HG03439 (cell line): Measurements from ENCODE around the gene FBXL13.

Experiments
- ATAC-seq: cut with Tn5 transposase; IDR thresholded peaks from one replicate; pipeline ENCODE4 v1.9.1; 2021; ENCODE audit warnings: mild to moderate bottlenecking, moderate library complexity; ENCODE audit not compliant: unreplicated experiment

FBXL13 gene

DNA sequence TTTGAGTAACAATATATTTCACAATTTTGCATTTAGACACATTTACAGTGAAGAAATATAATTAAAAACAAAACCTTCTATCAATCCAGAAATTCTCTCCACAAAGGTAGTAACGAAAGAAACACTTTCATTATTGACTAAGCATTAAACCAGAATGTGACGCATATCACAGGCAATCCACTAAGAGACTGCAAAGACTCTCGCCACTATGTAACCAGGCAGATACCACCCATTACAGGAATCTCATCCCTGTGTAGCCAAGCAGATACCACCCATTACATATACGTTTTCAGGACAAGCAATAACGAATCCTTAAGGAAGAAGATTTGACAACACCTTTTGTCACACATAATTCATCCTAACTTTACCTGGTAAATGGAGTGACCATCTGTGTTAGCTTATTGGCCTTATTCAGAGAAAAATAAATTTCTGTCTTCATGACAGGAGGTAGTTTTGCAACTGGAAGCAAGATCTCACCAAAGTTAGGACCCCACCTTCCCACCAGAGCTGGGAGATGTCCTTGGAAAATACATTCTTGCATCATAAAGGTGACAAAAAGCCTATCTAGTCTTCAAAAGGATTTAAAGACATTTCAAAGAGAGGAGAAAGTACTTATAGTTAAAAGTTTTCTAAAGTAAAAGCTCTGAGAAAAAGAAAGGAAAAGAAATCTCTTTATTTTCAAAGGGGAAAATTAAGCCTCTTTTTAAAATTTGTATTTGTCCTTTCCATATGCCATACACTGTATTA lies 131.0 kb downstream of the FBXL13 start:
- ATAC-seq: no peak

DNA sequence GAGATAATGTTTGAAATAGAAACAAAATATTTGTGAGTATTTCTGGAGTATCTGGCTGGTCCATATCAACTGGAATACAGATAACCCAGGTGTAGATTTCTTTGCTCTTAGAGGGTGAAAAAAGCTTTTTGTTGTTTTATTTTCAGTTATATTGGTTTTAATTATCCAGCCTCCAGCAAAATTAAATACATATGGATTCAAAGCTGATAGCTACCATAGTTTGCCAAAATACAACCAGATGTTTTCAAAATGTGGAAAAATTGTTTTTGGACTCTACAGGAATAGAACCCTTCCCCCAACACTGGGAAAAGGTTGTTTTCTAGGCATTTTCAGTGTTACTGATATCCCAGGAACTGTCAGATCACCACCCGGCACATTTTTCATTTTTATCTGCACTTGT lies 131.7 kb downstream of the FBXL13 start:
- ATAC-seq: no peak

- no peak for ATAC-seq
Observed at GRCh38 chr7:102942181-102942866, 132.3 kb downstream of the FBXL13 start.

DNA sequence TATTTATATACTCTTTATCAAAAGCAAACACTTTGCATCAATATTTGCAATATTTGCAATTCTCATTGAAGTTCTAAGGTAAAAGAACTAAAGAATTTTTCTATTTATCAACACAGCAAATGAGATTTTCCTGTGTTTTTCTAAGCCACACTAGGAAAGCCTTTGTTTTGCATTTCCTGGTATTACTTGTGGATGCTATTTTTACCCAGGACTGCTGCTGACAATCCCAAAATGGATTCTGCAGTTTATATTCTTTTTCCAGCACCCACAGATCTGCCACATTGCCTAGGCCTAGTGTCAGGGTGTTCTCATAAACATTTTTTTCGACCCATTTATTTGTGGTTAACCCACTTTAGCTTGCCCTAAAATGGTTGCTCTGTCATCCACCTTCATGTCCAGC lies 135.9 kb downstream of the FBXL13 start:
- ATAC-seq: no peak

GRCh38 chr7:102935450-102936115 lies 139.0 kb downstream of the FBXL13 start:
- ATAC-seq: no peak

GRCh38 chr7:102934701-102935100 lies 139.9 kb downstream of the FBXL13 start:
- no peak for ATAC-seq

DNA sequence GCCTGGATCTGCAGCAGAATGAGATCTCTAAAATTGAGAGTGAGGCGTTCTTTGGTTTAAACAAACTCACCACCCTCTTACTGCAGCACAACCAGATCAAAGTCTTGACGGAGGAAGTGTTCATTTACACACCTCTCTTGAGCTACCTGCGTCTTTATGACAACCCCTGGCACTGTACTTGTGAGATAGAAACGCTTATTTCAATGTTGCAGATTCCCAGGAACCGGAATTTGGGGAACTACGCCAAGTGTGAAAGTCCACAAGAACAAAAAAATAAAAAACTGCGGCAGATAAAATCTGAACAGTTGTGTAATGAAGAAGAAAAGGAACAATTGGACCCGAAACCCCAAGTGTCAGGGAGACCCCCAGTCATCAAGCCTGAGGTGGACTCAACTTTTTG lies 140.4 kb downstream of the FBXL13 start:
- no peak for ATAC-seq

DNA sequence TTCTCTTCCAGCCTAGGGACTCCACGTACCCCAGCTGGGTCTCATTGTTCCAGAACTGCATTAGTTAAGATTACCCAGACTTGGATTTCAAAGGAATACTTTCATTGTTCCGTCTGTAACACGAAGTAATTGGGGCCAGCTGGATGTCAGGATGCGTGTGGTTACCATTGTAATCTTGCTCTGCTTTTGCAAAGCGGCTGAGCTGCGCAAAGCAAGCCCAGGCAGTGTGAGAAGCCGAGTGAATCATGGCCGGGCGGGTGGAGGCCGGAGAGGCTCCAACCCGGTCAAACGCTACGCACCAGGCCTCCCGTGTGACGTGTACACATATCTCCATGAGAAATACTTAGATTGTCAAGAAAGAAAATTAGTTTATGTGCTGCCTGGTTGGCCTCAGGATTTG lies 140.8 kb downstream of the FBXL13 start:
- no peak for ATAC-seq

- no peak for ATAC-seq
Observed at GRCh38 chr7:102931757-102932156, 142.8 kb downstream of the FBXL13 start.

- ATAC-seq: no peak
Observed at GRCh38 chr7:102927312-102927933, 147.2 kb downstream of the FBXL13 start.

GRCh38 chr7:102926783-102927140 lies 147.8 kb downstream of the FBXL13 start:
- no peak for ATAC-seq

GRCh38 chr7:102925976-102926782 lies 148.4 kb downstream of the FBXL13 start:
- ATAC-seq: no peak

DNA sequence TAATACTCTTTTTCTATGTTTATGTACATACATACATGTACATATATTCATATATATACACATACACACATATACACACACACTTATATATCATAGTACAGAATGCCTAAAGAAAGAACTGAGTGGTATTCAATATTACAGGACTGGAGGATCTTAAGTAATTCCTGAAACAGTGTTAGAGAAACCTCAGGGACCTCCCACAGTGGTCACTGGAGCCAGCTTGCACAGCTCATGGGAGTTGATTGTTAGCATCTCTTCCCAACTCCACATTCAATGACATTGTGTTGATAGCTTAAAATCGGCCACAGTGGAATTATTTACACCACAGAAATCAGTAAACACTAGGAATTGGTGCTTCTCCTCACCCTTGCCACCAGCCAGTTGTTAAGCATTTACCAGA lies 155.8 kb downstream of the FBXL13 start:
- ATAC-seq: no peak

- no peak for ATAC-seq
Observed at GRCh38 chr7:102917436-102918353, 156.9 kb downstream of the FBXL13 start.

DNA sequence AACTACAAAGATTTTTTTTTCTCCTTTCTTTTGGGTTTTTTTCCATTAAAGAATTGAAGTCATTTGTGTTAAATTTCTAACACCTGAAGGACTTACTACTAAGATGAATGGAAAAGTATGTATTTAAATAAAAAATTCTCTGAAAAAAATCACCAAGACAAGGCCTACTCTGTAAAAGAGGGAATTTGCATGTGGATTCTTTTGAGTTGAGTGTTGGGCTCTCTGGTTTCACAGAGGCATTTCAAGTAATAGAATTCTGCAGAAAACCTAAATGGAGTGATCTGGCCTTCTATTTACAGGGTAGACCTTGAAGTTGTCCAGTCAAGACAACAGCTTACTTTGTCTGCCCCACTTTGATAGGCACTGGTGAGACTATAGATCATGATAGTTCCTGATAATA lies 157.7 kb downstream of the FBXL13 start:
- ATAC-seq: no peak

DNA sequence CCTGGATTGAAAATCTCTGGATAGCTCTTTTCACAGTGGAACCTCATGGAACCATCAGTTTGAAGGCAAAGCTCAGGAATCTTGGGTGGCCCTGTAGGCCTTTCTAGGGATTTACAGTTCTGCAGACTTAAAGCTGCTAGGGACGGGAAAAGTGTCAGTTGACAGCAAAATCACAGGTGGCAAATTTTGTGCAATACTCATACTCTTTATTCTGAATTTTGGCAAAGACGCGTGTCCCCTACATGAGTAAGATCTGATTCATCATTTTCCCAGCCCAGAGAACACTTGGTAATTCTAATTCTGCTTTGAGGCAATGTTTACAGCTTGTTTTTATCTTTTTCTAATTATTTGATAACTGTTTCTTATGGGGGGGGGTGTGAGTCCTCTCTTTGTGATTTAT lies 158.2 kb downstream of the FBXL13 start:
- no peak for ATAC-seq

DNA sequence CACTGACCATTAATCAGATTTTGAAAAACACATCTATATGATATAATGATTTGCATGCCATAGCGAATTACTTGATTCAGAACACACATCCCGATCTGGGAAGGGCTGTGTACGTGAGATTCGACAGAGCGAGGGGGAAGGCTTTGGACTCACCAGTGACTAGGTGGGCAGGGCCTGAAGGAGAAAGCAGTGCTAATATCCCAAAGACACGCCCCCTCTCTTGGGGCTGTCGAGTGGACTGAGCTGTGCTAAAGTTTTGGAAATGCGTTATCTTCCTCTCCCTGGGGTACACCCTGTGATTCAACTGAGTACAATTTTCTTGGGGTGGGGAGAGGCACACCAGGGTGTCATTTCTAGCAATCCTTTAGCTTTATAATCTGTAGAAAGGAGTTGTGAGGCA lies 160.0 kb downstream of the FBXL13 start:
- ATAC-seq: no peak

- no peak for ATAC-seq
Observed at GRCh38 chr7:102913826-102914225, 160.8 kb downstream of the FBXL13 start.

DNA sequence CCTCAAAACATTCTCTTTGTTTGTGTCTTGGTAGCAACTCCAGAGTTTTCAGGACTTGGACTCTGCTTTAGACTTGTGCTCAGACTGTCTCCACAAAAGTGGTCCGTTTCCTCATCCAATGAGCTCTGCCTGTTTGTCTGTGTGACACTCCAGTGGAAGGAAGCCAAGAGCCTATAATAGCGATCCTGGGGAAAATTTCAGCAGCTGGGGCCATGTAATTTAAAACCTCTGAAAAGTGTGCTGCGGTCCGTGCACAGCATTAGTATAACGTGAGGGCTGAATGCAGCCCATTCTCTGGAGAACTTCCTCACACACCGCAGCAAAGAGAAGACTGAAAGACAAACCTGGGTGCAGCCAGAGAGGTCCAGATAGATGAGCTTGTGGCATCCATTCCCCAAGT lies 161.9 kb downstream of the FBXL13 start, which contains the start of gene LRRC17:
LRRC17 (plus strand) TSS at position 259 of the 400 bp plus-strand sequence. CDS start 20,914 bp downstream, outside the sequence.
- ATAC-seq: no peak

- no peak for ATAC-seq
Observed at GRCh38 chr7:102908676-102909075, 165.9 kb downstream of the FBXL13 start.
